Esophagus muscularis mucosa (tissue), 4 donors: ENCODE measurements around the gene RLN1. TPM values are rescaled to one million over a fixed set of nuclear protein-coding genes. Genes with fewer than 3 reads are reported as not detected.
"Not testable (repeated sequence)": the region's sequence is repeated elsewhere in the genome, so short reads cannot be mapped to it uniquely, and the experiment has no call there.

Experiments
- DNase-seq: peaks from one replicate; pipeline ENCODE4 v3.0.0-alpha.2; 2017; ENCODE audit errors: extremely low spot score
- H3K27ac ChIP-seq, 4 donors: fragments of 200-600 bp; sonication (generic); replicated peaks in 1 of 4; 1 replicate in 3 of 4; 2 replicates in 1 of 4; pipeline ENCODE4 v1.5.1; 2016 to 2019; ENCODE audit warnings: mild to moderate bottlenecking in 1 of 4
- H3K27me3 ChIP-seq, 4 donors: fragments of 200-600 bp; sonication (generic); one replicate each; pipeline versions ENCODE4 v1.5.1 to v1.6.0; 2016 to 2019
- H3K36me3 ChIP-seq, 4 donors: fragments of 200-600 bp; sonication (generic); one replicate each; pipeline ENCODE4 v1.5.1; 2016 to 2019
- H3K4me1 ChIP-seq, 4 donors: fragments of 200-600 bp; sonication (generic); one replicate each; pipeline ENCODE4 v1.5.1; 2016 to 2019
- H3K4me3 ChIP-seq, 4 donors: fragments of 200-600 bp; sonication (generic); 1 replicate in 2 of 4; 2 replicates in 2 of 4; pipeline ENCODE4 v1.5.1; 2016 to 2019; ENCODE audit warnings: mild to moderate bottlenecking in 4 of 4, moderate library complexity in 1 of 4
- H3K9me3 ChIP-seq, 4 donors: fragments of 200-600 bp; sonication (generic); 1 replicate in 3 of 4; 2 replicates in 1 of 4; pipeline ENCODE4 v1.5.1; 2016 to 2019
- CTCF ChIP-seq, 3 experiments: fragments of 200-600 bp in 2 of 3; fragments of 450-650 bp in 1 of 3; sonication (generic) in 2 of 3; IDR thresholded peaks; one replicate each; pipeline ENCODE4 v1.5.1; 2017 to 2019; ENCODE audit warnings: antibody characterized with exemption in 3 of 3, mild to moderate bottlenecking in 2 of 3, moderate library complexity in 1 of 3
- EP300 ChIP-seq: sonication (generic); formaldehyde crosslinking; IDR thresholded peaks from one replicate; pipeline ENCODE4 v1.6.1; 2017; ENCODE audit warnings: antibody characterized with exemption
- POLR2A ChIP-seq: fragments of 450-650 bp; IDR thresholded peaks from one replicate; pipeline ENCODE4 v1.6.1; 2017; ENCODE audit warnings: antibody characterized with exemption, moderate library complexity, mild to moderate bottlenecking, low read depth
- POLR2AphosphoS5 ChIP-seq, 2 donors: sonication (generic); formaldehyde crosslinking; IDR thresholded peaks; one replicate each; pipeline ENCODE4 v1.6.1; 2017; ENCODE audit warnings: antibody characterized with exemption in 2 of 2
- WGBS: methylation state at CpG from one replicate; pipeline ENCODE4 v1.1.5; 2018; 5-methylcytosine and 5-hydroxymethylcytosine counted together
- intact Hi-C: fragments of 100-400 bp; cut with DNase I; formaldehyde crosslinking; loops from one replicate; pipeline ENCODE4 v1.15.1; 2023
- total RNA-seq, 4 donors: library from RNA; depleted of rRNA; stranded (reverse); fragments of >200 nt; gene quantifications; one replicate each; pipeline versions ENCODE4 v1.1.0 to v1.2.1, GENCODE V29; 2016

RLN1 gene
- total RNA-seq, 4 donors from 2014 or later = not detected

DNA sequence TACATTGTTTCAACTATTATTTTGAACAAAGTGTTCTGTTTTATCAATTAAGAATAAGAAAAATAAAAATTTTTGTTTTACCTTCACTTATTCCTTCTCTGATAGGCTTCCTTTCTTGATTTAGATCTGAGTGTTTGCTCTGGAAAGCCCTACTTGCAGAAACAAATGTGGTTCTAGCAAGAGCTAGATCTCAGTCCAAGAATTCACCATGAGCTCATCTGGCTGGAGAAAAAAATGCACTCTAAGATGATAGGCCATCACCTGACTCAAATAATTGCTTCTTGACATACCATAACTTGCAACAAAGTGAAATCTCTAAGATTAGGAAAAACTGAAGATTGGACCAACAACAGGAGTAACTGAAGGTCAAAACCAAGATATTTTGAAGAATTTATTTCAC, 28.8 kb downstream of the RLN1 start:
- intact Hi-C loops = no loop called here
- Histone ChIP-seq H3K4me3 (no peak overlapping the region), H3K27me3 (no peaks in the 10 kb centered on the region), H3K4me1 (no peaks in the 10 kb centered on the region), H3K9me3 (peaks cover 0 to 16% (median 12%) of the 10 kb centered on the region in 4 donors), H3K27ac (no peak overlapping the region), H3K36me3 (no peaks in the 10 kb centered on the region)
- TF ChIP-seq EP300 = no peak
- no peak for TF ChIP-seq POLR2A
- TF ChIP-seq CTCF (IDR thresholded peaks at IDR 0.05) = no peak
- TF ChIP-seq POLR2AphosphoS5 (IDR thresholded peaks at IDR 0.05) = no peak
- no peak for DNase-seq

DNA sequence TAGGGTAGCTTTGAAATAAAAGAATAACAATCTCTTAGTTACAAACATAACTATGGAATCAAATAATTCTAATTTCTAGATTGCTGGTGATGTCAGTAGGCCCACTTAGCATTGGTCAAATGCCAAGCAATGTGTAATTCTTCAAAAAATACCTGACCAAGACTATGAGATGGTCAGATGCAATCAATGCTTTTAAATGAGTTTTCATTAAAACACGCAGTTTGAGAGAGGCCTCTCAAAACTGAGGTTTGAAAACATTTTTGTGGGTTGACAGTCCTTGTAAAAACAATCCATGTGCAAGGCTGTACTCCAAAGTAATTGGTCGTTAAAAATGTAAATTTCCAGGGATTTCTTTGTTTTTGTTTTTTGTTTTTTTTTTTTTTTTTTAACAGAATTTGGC, 33.9 kb downstream of the RLN1 start:
- no peaks in the 10 kb centered on the region for H3K36me3 ChIP-seq
- 86% methylated on average over 2 of the region's 2 CpGs for whole genome bisulfite sequencing
- no peak for TF ChIP-seq POLR2A

GRCh38 chr9:5303840-5304795, 35.6 kb downstream of the RLN1 start, which contains the start of gene RLN2:
RLN2 (minus strand) TSS chr9:5304716; CDS start chr9:5304580, 136 bp downstream.
- peak within 1 kb of the TSS in 2 of 4 donors; percentile 25 to 32 for H3K4me3 ChIP-seq
- H3K36me3 ChIP-seq, H3K27ac ChIP-seq, DNase-seq, H3K4me1 ChIP-seq, H3K9me3 ChIP-seq, intact Hi-C loops, H3K27me3 ChIP-seq: not testable (repeated sequence)
- WGBS = 44% methylated on average over 8 of the region's 50 CpGs

More for the DNA sequence above, 33.9 kb downstream of the RLN1 start:
- Histone ChIP-seq H3K4me1 (peaks cover 0 to 5% (median 2%) of the 10 kb centered on the region in 4 donors), H3K27me3 (no peaks in the 10 kb centered on the region), H3K27ac (no peak overlapping the region), H3K9me3 (no peaks in the 10 kb centered on the region), H3K4me3 (no peak overlapping the region)
- intact Hi-C loops = no loop called here
- DNase-seq = no peak

- peaks cover 0 to 5% (median 2%) of the 10 kb centered on the region in 4 donors for H3K4me1 ChIP-seq
- H3K27me3 ChIP-seq = no peaks in the 10 kb centered on the region
- intact Hi-C loops = no loop called here
- 57% methylated on average over 4 of the region's 4 CpGs for WGBS
- TF ChIP-seq EP300 (no peak), POLR2AphosphoS5 (IDR thresholded peaks at IDR 0.05) (no peak), CTCF (IDR thresholded peaks at IDR 0.05) (no peak), POLR2A (no peak)
- DNase-seq = no peak
- no peak overlapping the region for H3K27ac ChIP-seq
- H3K36me3 ChIP-seq = no peaks in the 10 kb centered on the region
- H3K4me3 ChIP-seq = no peak overlapping the region
- H3K9me3 ChIP-seq = no peaks in the 10 kb centered on the region
Observed at GRCh38 chr9:5301544-5301943, 38.1 kb downstream of the RLN1 start.

- H3K27me3 ChIP-seq = no peaks in the 10 kb centered on the region
- H3K4me1 ChIP-seq = no peaks in the 10 kb centered on the region
- H3K27ac ChIP-seq = no peak overlapping the region
- 100% methylated on average over 1 of the region's 1 CpG for WGBS
- DNase-seq = no peak
- intact Hi-C loops = no loop called here
- H3K9me3 ChIP-seq = peaks cover 0 to 7% (median 0%) of the 10 kb centered on the region in 4 donors
- TF ChIP-seq POLR2AphosphoS5 (IDR thresholded peaks at IDR 0.05) = no peak
- no peak for TF ChIP-seq POLR2A
- no peak for TF ChIP-seq EP300
- TF ChIP-seq CTCF (IDR thresholded peaks at IDR 0.05) = no peak
- H3K4me3 ChIP-seq = no peak overlapping the region
- no peaks in the 10 kb centered on the region for H3K36me3 ChIP-seq
Observed at GRCh38 chr9:5292141-5292540, 47.5 kb downstream of the RLN1 start.
